ENCODE results near the gene NUDT12. TPM values are rescaled to one million over a fixed set of nuclear protein-coding genes. Genes with fewer than 3 reads are reported as not detected.

NUDT12 gene
- total RNA-seq, 1 donor: 16.8 TPM

DNA sequence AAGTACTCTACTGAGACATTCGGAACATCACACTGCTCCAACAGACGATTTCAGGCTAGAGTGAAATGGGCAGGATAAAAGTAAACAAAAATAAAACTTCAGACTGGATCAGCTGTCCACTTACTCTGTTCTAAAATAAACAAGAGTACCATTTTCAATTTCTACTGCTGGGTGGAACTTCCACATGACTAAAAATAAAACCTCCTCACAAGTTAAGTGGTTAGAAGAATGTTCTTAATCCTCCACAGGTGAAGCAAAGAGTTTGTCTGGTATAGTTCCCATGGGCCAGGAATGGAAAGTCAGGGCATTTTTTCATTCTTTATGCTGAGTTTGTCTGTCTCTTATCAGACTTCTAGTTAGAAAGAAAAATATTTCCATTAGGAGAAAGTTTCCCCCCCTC, 15.7 kb downstream of the NUDT12 start:
- TF ChIP-seq, protein P1, sequence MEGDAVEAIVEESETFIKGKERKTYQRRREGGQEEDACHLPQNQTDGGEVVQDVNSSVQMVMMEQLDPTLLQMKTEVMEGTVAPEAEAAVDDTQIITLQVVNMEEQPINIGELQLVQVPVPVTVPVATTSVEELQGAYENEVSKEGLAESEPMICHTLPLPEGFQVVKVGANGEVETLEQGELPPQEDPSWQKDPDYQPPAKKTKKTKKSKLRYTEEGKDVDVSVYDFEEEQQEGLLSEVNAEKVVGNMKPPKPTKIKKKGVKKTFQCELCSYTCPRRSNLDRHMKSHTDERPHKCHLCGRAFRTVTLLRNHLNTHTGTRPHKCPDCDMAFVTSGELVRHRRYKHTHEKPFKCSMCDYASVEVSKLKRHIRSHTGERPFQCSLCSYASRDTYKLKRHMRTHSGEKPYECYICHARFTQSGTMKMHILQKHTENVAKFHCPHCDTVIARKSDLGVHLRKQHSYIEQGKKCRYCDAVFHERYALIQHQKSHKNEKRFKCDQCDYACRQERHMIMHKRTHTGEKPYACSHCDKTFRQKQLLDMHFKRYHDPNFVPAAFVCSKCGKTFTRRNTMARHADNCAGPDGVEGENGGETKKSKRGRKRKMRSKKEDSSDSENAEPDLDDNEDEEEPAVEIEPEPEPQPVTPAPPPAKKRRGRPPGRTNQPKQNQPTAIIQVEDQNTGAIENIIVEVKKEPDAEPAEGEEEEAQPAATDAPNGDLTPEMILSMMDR (IDR thresholded peaks at IDR 0.05; ENCODE audit: insufficient read depth, low read length): no peak

DNA sequence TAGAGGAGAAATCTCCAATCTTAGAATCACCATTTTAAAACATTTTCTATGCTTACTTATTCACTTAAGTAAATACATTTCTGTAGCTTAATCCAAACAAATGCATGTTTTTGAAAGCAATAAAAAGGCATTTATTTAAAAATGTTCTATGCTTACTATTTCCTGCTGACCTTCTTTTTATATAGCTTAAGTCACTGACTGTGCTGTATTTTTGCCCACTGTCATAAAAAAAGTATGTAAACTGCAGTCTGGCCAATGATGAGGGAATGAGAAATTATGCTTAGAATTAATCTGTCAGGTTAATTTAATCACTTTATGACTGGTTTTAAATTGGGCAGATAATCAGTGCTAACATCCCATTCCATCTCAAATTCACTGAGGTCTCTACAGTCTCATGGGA, 20.1 kb downstream of the NUDT12 start:
- no peak for DNase-seq (ENCODE audit: low read depth)
- H3K4me3 ChIP-seq (ENCODE audit: low read depth, low read length): no peak overlapping the region
- TF ChIP-seq, protein P1 (IDR thresholded peaks at IDR 0.05; ENCODE audit: insufficient read depth, low read length): no peak

More for the DNA sequence above, 15.7 kb downstream of the NUDT12 start:
- no peak for DNase-seq (ENCODE audit: low read depth)
- H3K4me3 ChIP-seq (ENCODE audit: low read depth, low read length): no peak overlapping the region

DNA sequence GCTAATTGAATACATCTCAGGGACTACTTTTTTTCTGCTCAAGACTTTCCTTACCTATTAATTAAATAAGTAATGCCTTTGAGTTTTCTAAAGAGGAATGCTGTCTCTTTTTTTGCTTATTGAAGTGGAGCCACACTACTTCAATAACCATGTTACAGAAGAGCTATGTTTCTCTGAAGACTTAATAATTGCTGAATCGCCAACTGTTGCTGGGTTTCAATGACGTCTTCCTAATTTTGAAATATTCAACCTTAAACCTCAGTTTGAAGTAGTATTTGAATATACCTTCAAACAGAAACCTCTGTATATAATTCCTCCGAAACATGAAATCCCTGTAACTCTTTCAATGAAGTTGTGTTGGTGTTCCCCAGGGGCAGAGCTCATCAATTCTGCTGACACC, 21.0 kb downstream of the NUDT12 start:
- TF ChIP-seq, protein P1 (IDR thresholded peaks at IDR 0.05; ENCODE audit: insufficient read depth, low read length): no peak
- no peak overlapping the region for H3K4me3 ChIP-seq (ENCODE audit: low read depth, low read length)
- no peak for DNase-seq (ENCODE audit: low read depth)

DNA sequence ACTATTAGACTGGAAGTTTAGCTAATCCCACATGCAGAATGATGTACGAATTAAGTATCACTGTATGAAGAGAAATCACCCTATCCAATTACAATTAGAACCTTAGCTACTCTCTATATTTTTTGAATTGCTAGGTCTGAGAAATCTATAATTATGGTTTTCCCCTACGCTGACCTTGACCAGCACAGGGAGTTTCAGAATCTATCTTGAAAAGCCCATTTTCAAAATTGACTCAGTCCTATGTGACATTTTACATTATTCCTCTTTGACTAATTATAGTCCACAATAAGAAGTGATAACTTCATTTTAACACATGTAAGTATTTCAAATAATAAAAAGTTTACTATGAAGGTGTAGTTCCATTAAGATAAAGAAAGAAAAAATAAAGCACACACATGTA, 21.5 kb downstream of the NUDT12 start:
- no peak overlapping the region for H3K4me3 ChIP-seq (ENCODE audit: low read depth, low read length)
- TF ChIP-seq, protein P1 (IDR thresholded peaks at IDR 0.05; ENCODE audit: insufficient read depth, low read length): no peak

DNA sequence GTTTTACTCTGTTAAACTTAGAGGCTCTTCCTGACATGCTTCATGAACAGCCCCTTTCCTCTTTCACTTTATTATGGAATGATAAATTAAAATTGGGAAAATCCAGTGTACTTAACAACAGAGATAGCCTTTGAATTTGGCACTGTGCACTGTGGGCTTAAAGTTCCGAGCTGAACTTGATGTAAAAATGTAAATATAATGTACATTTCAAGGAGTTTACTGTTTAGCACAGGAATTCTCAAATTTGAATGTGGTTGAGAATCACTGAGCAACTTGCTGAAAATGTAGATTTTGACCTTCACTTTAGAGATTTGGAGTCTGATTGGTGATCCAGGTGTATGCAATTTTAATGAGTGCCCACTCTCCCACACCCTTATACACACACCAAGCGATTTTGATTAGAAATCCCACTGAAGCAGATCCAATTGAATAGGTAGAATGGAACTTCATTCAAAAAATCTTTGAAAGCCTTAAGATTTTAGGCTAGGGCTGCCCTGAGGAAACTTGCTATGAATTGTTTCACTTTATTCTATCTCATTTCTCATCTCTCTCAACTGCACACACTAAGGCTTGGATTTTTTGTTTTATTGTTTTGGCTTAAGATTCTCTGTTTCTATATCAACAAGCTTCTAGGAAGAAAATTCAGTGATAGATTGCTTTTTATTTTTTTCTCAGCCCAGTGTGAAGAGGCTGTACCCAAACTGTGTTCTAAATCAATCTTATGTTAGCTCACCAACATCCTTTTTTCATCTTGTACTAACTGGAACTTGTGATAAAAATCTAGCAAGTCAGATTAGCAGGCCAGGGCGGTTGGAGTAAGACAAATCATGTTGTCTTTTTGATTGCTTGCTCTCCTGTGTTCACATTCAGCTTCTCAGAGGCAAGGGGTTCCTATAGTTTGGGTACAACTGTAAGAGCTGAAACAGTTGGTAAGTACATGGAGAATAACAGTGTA, 22.9 kb downstream of the NUDT12 start:
- TF ChIP-seq, protein P1 (IDR thresholded peaks at IDR 0.05; ENCODE audit: insufficient read depth, low read length): no peak
- no peak overlapping the region for H3K4me3 ChIP-seq (ENCODE audit: low read depth, low read length)
- no peak for DNase-seq (ENCODE audit: low read depth)

More for the DNA sequence above, 21.5 kb downstream of the NUDT12 start:
- DNase-seq (ENCODE audit: low read depth): no peak

DNA sequence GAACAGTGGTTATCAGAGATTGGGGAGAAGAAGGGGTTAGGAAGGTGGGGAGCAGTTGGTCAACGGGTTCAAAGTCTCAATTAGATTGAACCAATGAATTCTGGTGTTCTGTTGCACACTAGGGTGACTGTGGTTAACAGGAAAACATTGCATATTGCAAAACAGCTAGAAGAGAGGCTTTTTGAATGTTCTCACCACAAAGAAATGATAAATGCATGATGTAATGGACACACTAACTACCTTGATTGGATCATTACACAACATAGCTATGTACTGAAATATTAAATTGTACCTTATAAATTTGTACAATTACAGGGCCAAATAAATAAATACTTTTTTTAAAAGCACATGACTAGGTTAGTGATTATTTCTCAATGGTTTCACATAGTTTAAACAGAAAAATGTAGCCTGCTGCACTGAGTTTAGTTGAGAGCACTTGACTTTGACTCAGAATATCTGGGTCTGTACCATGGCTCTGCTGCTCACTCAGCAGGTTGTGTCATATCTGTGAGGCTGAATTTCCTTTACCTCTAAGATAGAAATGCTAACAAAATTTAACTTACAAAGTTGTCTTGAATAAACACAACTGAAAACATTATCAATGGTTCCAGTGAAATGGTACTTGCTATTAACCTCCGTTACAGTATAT, 30.4 kb downstream of the NUDT12 start:
- TF ChIP-seq, protein P1 (IDR thresholded peaks at IDR 0.05; ENCODE audit: insufficient read depth, low read length): no peak
- peak; percentile 16 for DNase-seq (ENCODE audit: low read depth)
- H3K4me3 ChIP-seq (ENCODE audit: low read depth, low read length): no peak overlapping the region
